Neural cell (in vitro differentiated cells): ENCODE measurements around the gene IGSF3. TPM values are rescaled to one million over a fixed set of nuclear protein-coding genes. Genes with fewer than 3 reads are reported as not detected.

Experiments used
- H2AFZ ChIP-seq: fragments of 200-600, 300-800 bp; sonication (generic), shearing (Covaris generic); 2 replicates; pipeline ENCODE4 v1.6.0; 2014; ENCODE audit warnings: low read depth, mild to moderate bottlenecking, antibody characterized with exemption, low read length, moderate library complexity
- H3F3A ChIP-seq: fragments of 200-600 bp; shearing (Covaris generic); 2 replicates; pipeline ENCODE4 v1.6.1; 2016; ENCODE audit warnings: mild to moderate bottlenecking, moderate library complexity, mixed read lengths, antibody characterized with exemption, low read length; ENCODE audit not compliant: insufficient read depth, poor library complexity, severe bottlenecking
- H3K27ac ChIP-seq: fragments of 200-600, 300-800 bp; sonication (generic), shearing (Covaris generic); 2 replicates; pipeline ENCODE4 v1.5.1; 2014; ENCODE audit warnings: mild to moderate bottlenecking, low read length, moderate library complexity
- H3K27me3 ChIP-seq: fragments of 300-800, 200-600 bp; sonication (generic), shearing (Covaris generic); 2 replicates; pipeline ENCODE4 v1.6.0; 2014; ENCODE audit warnings: mild to moderate bottlenecking, low read depth, low read length, moderate library complexity; ENCODE audit not compliant: insufficient read depth
- H3K36me3 ChIP-seq: fragments of 300-800, 200-600 bp; sonication (generic), shearing (Covaris generic); 2 replicates; pipeline ENCODE4 v1.5.1; 2014; ENCODE audit warnings: mild to moderate bottlenecking, antibody characterized with exemption, low read length, moderate library complexity; ENCODE audit not compliant: insufficient read depth
- H3K4me2 ChIP-seq: fragments of 300-800, 200-600 bp; sonication (generic), shearing (Covaris generic); 2 replicates; pipeline ENCODE4 v1.6.0; 2014; ENCODE audit warnings: mild to moderate bottlenecking, low read length
- H3K4me3 ChIP-seq: fragments of 300-800, 200-600 bp; sonication (generic), shearing (Covaris generic); 2 replicates; pipeline ENCODE4 v1.5.1; 2014; ENCODE audit warnings: mild to moderate bottlenecking, low read length, moderate library complexity
- H3K79me2 ChIP-seq: fragments of 200-600 bp; shearing (Covaris generic); replicated peaks from 2 replicates; pipeline ENCODE4 v1.6.0; 2014; ENCODE audit warnings: mild to moderate bottlenecking, low read length, moderate library complexity; ENCODE audit not compliant: insufficient read depth
- H3K9ac ChIP-seq: fragments of 300-800, 200-600 bp; sonication (generic), shearing (Covaris generic); 2 replicates; pipeline ENCODE4 v1.6.1; 2016; ENCODE audit warnings: mild to moderate bottlenecking, low read length, mixed read lengths
- H3K9me2 ChIP-seq: fragments of 200-600 bp; shearing (Covaris generic); 2 replicates; pipeline ENCODE4 v1.6.1; 2016; ENCODE audit warnings: mild to moderate bottlenecking, low read length, mixed read lengths; ENCODE audit not compliant: insufficient read depth
- H3K9me3 ChIP-seq: fragments of 200-600, 300-800 bp; sonication (generic), shearing (Covaris generic); 2 replicates; pipeline ENCODE4 v1.6.1; 2016; ENCODE audit warnings: mild to moderate bottlenecking, mixed run types, low read length, moderate library complexity, mixed read lengths
- H4K20me1 ChIP-seq: fragments of 200-600 bp; shearing (Covaris generic); 2 replicates; pipeline ENCODE4 v1.6.1; 2016; ENCODE audit warnings: mild to moderate bottlenecking, mixed run types; ENCODE audit not compliant: insufficient read depth
- EP300 ChIP-seq: fragments of 450-650 bp; conservative IDR thresholded peaks from 2 replicates; pipeline ENCODE4 v1.6.1; 2014; ENCODE audit warnings: antibody characterized with exemption, mild to moderate bottlenecking, moderate library complexity; ENCODE audit not compliant: poor library complexity, severe bottlenecking
- EZH2 ChIP-seq: fragments of 200-600, 300-800 bp; shearing (Covaris generic), sonication (generic); IDR thresholded peaks from 2 replicates; pipeline ENCODE4 v1.6.1; 2014; ENCODE audit warnings: antibody characterized with exemption, low read length, borderline replicate concordance, mild to moderate bottlenecking; ENCODE audit not compliant: insufficient read depth, poor library complexity, severe bottlenecking
- MXI1 ChIP-seq: fragments of 450-650 bp; conservative IDR thresholded peaks from 2 replicates; pipeline ENCODE4 v1.6.1; 2014; ENCODE audit warnings: antibody characterized with exemption, mild to moderate bottlenecking; ENCODE audit not compliant: poor library complexity, severe bottlenecking
- POLR2AphosphoS5 ChIP-seq: IDR thresholded peaks from 2 replicates; pipeline ENCODE4 v1.6.1; 2012
- RAD21 ChIP-seq: fragments of 450-650 bp; conservative IDR thresholded peaks from 2 replicates; pipeline ENCODE4 v1.6.1; 2014; ENCODE audit warnings: antibody characterized with exemption, mild to moderate bottlenecking, moderate library complexity
- SMC3 ChIP-seq: fragments of 450-650 bp; conservative IDR thresholded peaks from 2 replicates; pipeline ENCODE4 v1.6.1; 2014; ENCODE audit warnings: antibody characterized with exemption, mild to moderate bottlenecking, moderate library complexity; ENCODE audit not compliant: poor library complexity
- TAF1 ChIP-seq: IDR thresholded peaks from 2 replicates; pipeline ENCODE4 v1.6.1; 2012; ENCODE audit warnings: low read depth
- polyA plus RNA-seq: library from polyadenylated mRNA; depleted of rRNA; stranded (reverse); fragments of >200 nt; gene quantifications from 2 replicates; pipeline ENCODE4 v1.2.3, GENCODE V29; 2014
- TF ChIP-seq, protein P1 (sequence below): IDR thresholded peaks from 2 replicates; pipeline ENCODE4 v1.6.1; 2012; ENCODE audit warnings: borderline replicate concordance
- TF ChIP-seq, protein P2 (sequence below): fragments of 450-650 bp; IDR thresholded peaks from 2 replicates; pipeline ENCODE4 v1.5.1; 2014; ENCODE audit warnings: antibody characterized with exemption, mild to moderate bottlenecking, moderate library complexity; ENCODE audit not compliant: poor library complexity, severe bottlenecking

IGSF3 gene
- polyA plus RNA-seq, 1 donor from 2014 or later: 81.4 TPM

DNA sequence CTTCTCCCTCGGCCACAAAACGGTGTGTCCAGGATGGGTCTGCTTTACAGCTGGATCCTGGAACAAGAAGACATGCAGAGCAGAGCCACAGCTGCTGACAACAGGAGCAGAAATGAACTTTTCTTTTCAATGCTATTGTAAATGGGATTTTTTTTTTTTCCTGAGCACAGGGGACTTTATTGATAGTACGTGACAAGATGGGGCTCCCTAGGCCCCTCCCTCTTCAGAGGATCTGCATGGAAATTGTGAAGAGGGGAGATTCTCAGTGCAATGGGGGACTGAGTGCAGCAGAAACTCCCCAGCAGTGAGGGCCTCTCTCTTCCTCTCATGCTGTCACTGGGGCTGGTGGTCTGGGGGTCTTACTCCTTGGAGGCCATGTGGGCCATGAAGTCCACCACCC, 45.9 kb upstream of the IGSF3 start:
- Histone ChIP-seq H3K79me2 (no peaks in the 10 kb centered on the region), H2AFZ (no peak overlapping the region), H3K9ac (no peak overlapping the region), H3K4me3 (no peak overlapping the region), H4K20me1 (no peaks in the 10 kb centered on the region), H3K27ac (no peak overlapping the region), H3K36me3 (no peaks in the 10 kb centered on the region), H3K4me2 (no peak overlapping the region), H3F3A (no peaks in the 10 kb centered on the region), H3K9me2 (no peaks in the 10 kb centered on the region), H3K27me3 (no peaks in the 10 kb centered on the region), H3K9me3 (no peaks in the 10 kb centered on the region)
- no peak for TF ChIP-seq SMC3
- TF ChIP-seq EP300: no peak
- TF ChIP-seq POLR2AphosphoS5: no peak
- no peak for TF ChIP-seq MXI1
- no peak for TF ChIP-seq EZH2
- TF ChIP-seq TAF1: no peak
- no peak for TF ChIP-seq RAD21
- TF ChIP-seq, protein P1, sequence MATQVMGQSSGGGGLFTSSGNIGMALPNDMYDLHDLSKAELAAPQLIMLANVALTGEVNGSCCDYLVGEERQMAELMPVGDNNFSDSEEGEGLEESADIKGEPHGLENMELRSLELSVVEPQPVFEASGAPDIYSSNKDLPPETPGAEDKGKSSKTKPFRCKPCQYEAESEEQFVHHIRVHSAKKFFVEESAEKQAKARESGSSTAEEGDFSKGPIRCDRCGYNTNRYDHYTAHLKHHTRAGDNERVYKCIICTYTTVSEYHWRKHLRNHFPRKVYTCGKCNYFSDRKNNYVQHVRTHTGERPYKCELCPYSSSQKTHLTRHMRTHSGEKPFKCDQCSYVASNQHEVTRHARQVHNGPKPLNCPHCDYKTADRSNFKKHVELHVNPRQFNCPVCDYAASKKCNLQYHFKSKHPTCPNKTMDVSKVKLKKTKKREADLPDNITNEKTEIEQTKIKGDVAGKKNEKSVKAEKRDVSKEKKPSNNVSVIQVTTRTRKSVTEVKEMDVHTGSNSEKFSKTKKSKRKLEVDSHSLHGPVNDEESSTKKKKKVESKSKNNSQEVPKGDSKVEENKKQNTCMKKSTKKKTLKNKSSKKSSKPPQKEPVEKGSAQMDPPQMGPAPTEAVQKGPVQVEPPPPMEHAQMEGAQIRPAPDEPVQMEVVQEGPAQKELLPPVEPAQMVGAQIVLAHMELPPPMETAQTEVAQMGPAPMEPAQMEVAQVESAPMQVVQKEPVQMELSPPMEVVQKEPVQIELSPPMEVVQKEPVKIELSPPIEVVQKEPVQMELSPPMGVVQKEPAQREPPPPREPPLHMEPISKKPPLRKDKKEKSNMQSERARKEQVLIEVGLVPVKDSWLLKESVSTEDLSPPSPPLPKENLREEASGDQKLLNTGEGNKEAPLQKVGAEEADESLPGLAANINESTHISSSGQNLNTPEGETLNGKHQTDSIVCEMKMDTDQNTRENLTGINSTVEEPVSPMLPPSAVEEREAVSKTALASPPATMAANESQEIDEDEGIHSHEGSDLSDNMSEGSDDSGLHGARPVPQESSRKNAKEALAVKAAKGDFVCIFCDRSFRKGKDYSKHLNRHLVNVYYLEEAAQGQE: no peak
- TF ChIP-seq, protein P2, sequence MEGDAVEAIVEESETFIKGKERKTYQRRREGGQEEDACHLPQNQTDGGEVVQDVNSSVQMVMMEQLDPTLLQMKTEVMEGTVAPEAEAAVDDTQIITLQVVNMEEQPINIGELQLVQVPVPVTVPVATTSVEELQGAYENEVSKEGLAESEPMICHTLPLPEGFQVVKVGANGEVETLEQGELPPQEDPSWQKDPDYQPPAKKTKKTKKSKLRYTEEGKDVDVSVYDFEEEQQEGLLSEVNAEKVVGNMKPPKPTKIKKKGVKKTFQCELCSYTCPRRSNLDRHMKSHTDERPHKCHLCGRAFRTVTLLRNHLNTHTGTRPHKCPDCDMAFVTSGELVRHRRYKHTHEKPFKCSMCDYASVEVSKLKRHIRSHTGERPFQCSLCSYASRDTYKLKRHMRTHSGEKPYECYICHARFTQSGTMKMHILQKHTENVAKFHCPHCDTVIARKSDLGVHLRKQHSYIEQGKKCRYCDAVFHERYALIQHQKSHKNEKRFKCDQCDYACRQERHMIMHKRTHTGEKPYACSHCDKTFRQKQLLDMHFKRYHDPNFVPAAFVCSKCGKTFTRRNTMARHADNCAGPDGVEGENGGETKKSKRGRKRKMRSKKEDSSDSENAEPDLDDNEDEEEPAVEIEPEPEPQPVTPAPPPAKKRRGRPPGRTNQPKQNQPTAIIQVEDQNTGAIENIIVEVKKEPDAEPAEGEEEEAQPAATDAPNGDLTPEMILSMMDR: no peak

DNA sequence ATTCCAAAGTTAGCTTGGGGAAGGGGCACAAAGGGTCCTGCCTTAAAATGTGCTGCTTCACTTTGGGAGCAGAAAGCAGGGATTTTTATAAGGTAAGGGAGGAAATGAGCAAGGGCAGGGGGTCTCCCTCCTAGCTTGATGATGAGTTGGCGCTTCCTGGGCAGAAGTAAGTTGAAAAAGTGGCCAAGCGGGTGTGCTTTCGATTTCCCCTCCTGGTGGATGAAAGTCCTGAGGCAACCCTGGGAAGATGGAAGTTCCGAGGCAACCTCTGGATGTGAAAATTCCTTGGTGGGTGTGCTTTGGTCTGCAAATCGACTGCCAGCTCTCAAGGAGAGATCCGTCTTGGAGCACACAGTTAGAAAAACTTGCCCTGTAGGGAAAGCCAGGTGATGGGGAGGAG, 45.0 kb upstream of the IGSF3 start:
- TF ChIP-seq EZH2: no peak
- TF ChIP-seq TAF1: no peak
- no peak for TF ChIP-seq MXI1
- TF ChIP-seq EP300: no peak
- TF ChIP-seq, protein P1: no peak
- no peak for TF ChIP-seq SMC3
- no peak for TF ChIP-seq POLR2AphosphoS5
- TF ChIP-seq RAD21: no peak
- TF ChIP-seq, protein P2: no peak
- Histone ChIP-seq H4K20me1 (no peaks in the 10 kb centered on the region), H3K4me3 (no peak overlapping the region), H3K27ac (no peak overlapping the region), H3F3A (no peaks in the 10 kb centered on the region), H3K79me2 (no peaks in the 10 kb centered on the region), H3K9ac (no peak overlapping the region), H3K4me2 (no peak overlapping the region), H2AFZ (no peak overlapping the region), H3K9me3 (no peaks in the 10 kb centered on the region), H3K9me2 (no peaks in the 10 kb centered on the region), H3K36me3 (no peaks in the 10 kb centered on the region), H3K27me3 (no peaks in the 10 kb centered on the region)
